C4-2B (cell line): Measurements from ENCODE around the gene SNTG2.

Source experiments
- H3K27ac ChIP-seq: fragments of 450-650 bp; 2 replicates; pipeline ENCODE4 v1.5.1; 2017
- CTCF ChIP-seq: fragments of 450-650 bp; conservative IDR thresholded peaks from 2 replicates; pipeline ENCODE4 v1.5.1; 2017; ENCODE audit warnings: mild to moderate bottlenecking
- ZFX ChIP-seq: fragments of 450-650 bp; IDR thresholded peaks from 2 replicates; pipeline ENCODE4 v1.6.1; 2017

Gene SNTG2

GRCh38 chr2:1187189-1187588 lies 236.5 kb downstream of the SNTG2 start:
- TF ChIP-seq ZFX (no peak), CTCF (no peak)

GRCh38 chr2:1192121-1192520 lies 241.5 kb downstream of the SNTG2 start:
- TF ChIP-seq CTCF (no peak), ZFX (no peak)
- H3K27ac ChIP-seq: no peak overlapping the region

More at GRCh38 chr2:1187189-1187588, 236.5 kb downstream of the SNTG2 start:
- no peak overlapping the region for H3K27ac ChIP-seq

GRCh38 chr2:1193801-1194200 lies 243.2 kb downstream of the SNTG2 start:
- TF ChIP-seq ZFX: no peak
- no peak for TF ChIP-seq CTCF
- no peak overlapping the region for H3K27ac ChIP-seq

GRCh38 chr2:1203772-1204171 lies 253.1 kb downstream of the SNTG2 start:
- H3K27ac ChIP-seq: no peak overlapping the region
- TF ChIP-seq CTCF (no peak), ZFX (no peak)

GRCh38 chr2:1205853-1206252 lies 255.2 kb downstream of the SNTG2 start:
- TF ChIP-seq CTCF (no peak), ZFX (no peak)
- H3K27ac ChIP-seq: no peak overlapping the region

GRCh38 chr2:1207962-1208510 lies 257.4 kb downstream of the SNTG2 start:
- no peak overlapping the region for H3K27ac ChIP-seq
- no peak for TF ChIP-seq CTCF
- no peak for TF ChIP-seq ZFX

GRCh38 chr2:1208522-1208921 lies 257.9 kb downstream of the SNTG2 start:
- TF ChIP-seq ZFX (no peak), CTCF (no peak)
- H3K27ac ChIP-seq: no peak overlapping the region
